Measurements from ENCODE around the gene ZNF561. TPM values are rescaled to one million over a fixed set of nuclear protein-coding genes. Genes with fewer than 3 reads are reported as not detected.

Gene ZNF561
- 11.9 and 16.5 TPM in 2 replicates for total RNA-seq

GRCh38 chr19:9621156-9622037 lies at the start of gene ZNF561:
Gene ZNF561 (minus strand): TSS chr19:9621232. CDS start chr19:9619456, 1,776 bp downstream.

DNA sequence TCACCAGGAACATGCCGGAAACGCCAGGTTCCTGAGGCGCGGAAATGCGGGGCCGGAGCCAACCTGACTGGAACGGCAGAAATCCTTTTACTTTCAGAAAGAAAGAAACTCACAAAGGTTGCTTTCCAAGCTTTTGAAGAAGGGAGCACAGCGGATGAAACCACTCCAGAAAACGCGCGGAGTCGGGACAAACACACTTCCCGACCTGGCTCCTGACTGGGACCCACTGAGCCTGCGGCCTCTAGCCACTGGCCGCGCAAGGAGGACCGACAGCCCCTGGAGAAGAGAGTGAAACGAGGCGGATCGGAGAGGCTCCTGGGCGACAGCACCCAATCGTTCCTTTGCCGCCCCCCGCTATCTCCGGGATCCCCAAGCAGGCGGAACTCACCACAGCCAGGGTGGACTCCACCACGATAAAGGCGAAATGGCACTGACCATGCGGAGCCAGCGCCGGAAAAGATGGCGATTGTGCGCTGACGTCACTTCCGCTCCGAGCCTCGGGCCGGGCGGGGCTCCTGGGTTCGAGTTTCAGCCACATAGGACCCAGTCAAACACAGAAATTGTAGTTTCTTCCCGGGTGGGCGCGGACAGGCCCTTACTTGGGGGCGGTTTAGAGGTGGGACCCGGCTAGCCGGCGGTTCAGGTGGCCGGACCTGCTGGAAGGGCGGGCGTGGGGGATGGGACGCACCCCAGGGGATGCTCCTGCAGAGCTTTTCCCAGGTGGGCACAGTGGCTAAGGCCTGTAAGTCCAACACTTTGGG lies 36.8 kb downstream of the ZNF561 start, which contains the start of gene ZNF121:
TSS of gene ZNF121 (minus strand) at position 432 of the 761 bp plus-strand sequence. CDS start 16,407 bp downstream, outside the sequence.

Other genes with a start within 250 kb of the ZNF561 start
- gene ZNF266, start 185.7 kb downstream of the ZNF561 start, total RNA-seq: 6.8 and 14.8 TPM in 2 replicates
- gene ZNF560, start 122.6 kb downstream of the ZNF561 start, total RNA-seq: 0.67 and 1.0 TPM in 2 replicates
- gene ZNF426, start 82.6 kb downstream of the ZNF561 start, total RNA-seq: 6.4 and 8.6 TPM in 2 replicates
- 15.0 and 15.5 TPM in 2 replicates for gene ZNF121, start 36.7 kb downstream of the ZNF561 start, total RNA-seq
- 11.8 and 12.5 TPM in 2 replicates for gene ZNF562, start 53.9 kb upstream of the ZNF561 start, total RNA-seq
- gene ZNF846, start 147.5 kb upstream of the ZNF561 start, total RNA-seq: 3.1 and 4.7 TPM in 2 replicates
- 26.5 and 28.1 TPM in 2 replicates for gene FBXL12, start 197.8 kb upstream of the ZNF561 start, total RNA-seq
- gene UBL5, start 206.7 kb upstream of the ZNF561 start, total RNA-seq: 886 and 930 TPM in 2 replicates
- 188 and 199 TPM in 2 replicates for gene PIN1, start 214.1 kb upstream of the ZNF561 start, total RNA-seq

All from bronchus fibroblast of lung (primary cell).